Small intestine (tissue), 7 donors: ENCODE results near the gene SMOC1. TPM values are rescaled to one million over a fixed set of nuclear protein-coding genes. Genes with fewer than 3 reads are reported as not detected.

Experiments
- DNase-seq, 2 donors: peaks; one replicate each; pipeline versions ENCODE4 v3.0.0 to v3.0.0-alpha.2; 2013
- FAIRE-seq: peaks from 2 replicates; lab custom pipeline; 2012; peaks lifted over from hg19 to GRCh38; lab: Jason Lieb, UNC
- H3K27ac ChIP-seq, 3 donors: one replicate each; pipeline ENCODE4 v1.5.1; 2013; ENCODE audit warnings: low read length in 2 of 3, mild to moderate bottlenecking in 2 of 3, control low read depth in 1 of 3, inconsistent platforms in 1 of 3, low read depth in 1 of 3, moderate library complexity in 1 of 3
- H3K27me3 ChIP-seq, 3 donors: one replicate each; pipeline ENCODE4 v1.6.1; 2013; ENCODE audit warnings: low read length in 3 of 3, inconsistent platforms in 1 of 3; ENCODE audit not compliant: control insufficient read depth in 3 of 3, insufficient read depth in 3 of 3
- H3K36me3 ChIP-seq, 3 donors: one replicate each; pipeline ENCODE4 v1.6.1; 2013; ENCODE audit warnings: low read length in 3 of 3, inconsistent platforms in 1 of 3, low read depth in 1 of 3, mild to moderate bottlenecking in 1 of 3, moderate library complexity in 1 of 3; ENCODE audit not compliant: control insufficient read depth in 3 of 3, insufficient read depth in 2 of 3
- H3K4me1 ChIP-seq, 3 donors: one replicate each; pipeline ENCODE4 v1.6.1; 2013; ENCODE audit warnings: low read length in 2 of 3, inconsistent platforms in 1 of 3, low read depth in 1 of 3, mild to moderate bottlenecking in 1 of 3, moderate library complexity in 1 of 3; ENCODE audit not compliant: control insufficient read depth in 3 of 3, insufficient read depth in 2 of 3
- H3K4me3 ChIP-seq, 3 donors: one replicate each; pipeline ENCODE4 v1.5.1; 2013; ENCODE audit warnings: low read length in 3 of 3, control low read depth in 1 of 3, inconsistent platforms in 1 of 3, low read depth in 1 of 3, mild to moderate bottlenecking in 1 of 3, moderate library complexity in 1 of 3
- H3K9me3 ChIP-seq, 2 donors: one replicate each; pipeline ENCODE4 v1.6.1; 2013; ENCODE audit warnings: low read depth in 1 of 2, low read length in 1 of 2; ENCODE audit not compliant: control insufficient read depth in 2 of 2, insufficient read depth in 1 of 2
- WGBS, 3 donors: extraction: QIAGEN DNeasy Blood & Tissue Kit; methylation state at CpG; one replicate each; pipeline ENCODE4 v1.1.7; 2013; 5-methylcytosine and 5-hydroxymethylcytosine counted together
- polyA plus RNA-seq, 4 donors: library from polyadenylated mRNA; stranded (reverse) in 3 of 4; unstranded in 1 of 4; fragments of 200-250 nt in 3 of 4; fragments of 120-200 nt in 1 of 4; gene quantifications; one replicate each; pipeline versions ENCODE4 v1.2.1 to v1.2.3, GENCODE V29; 2013
- donor health status: healthy with polysubstance abuse.
- donor health status: control.
- donor health status: control.
- donor health status: Bipolar disorder and iron deficiency.
- donor health status: healthy.

SMOC1 gene
- polyA plus RNA-seq, 4 donors, result 0.94 to 3.5 (median 1.9) TPM; not detected in 1

DNA sequence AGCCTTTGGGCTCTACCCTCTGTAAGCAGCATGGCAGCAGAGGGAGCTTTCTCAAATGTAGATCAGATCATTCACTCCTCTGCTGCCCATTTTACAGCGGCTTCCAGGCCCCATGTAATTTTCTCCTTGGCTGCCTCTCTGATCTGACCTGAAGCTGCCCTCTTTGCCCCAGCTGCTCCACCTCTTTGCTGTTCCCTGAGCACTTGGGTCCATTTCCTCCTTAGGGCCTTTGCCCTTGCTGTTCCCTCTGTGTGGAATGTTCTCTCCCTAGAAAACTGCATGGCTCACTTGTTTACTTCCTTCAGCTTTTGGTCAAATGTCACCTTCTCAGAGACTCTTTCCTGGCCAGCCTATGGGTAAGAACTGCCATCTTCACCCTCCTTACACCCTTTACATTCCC, 37.2 kb downstream of the SMOC1 start:
- 76 to 93% (median 89%) methylated on average over 1 of the region's 1 CpG for WGBS, 3 donors
- no peaks in the 10 kb centered on the region for H3K36me3 ChIP-seq
- no peak overlapping the region for H3K27ac ChIP-seq
- H3K9me3 ChIP-seq, result no peaks in the 10 kb centered on the region
- no peak for DNase-seq
- no peak overlapping the region for H3K4me3 ChIP-seq
- FAIRE-seq, result no peak
- no peaks in the 10 kb centered on the region for H3K27me3 ChIP-seq
- H3K4me1 ChIP-seq, result no peaks in the 10 kb centered on the region

DNA sequence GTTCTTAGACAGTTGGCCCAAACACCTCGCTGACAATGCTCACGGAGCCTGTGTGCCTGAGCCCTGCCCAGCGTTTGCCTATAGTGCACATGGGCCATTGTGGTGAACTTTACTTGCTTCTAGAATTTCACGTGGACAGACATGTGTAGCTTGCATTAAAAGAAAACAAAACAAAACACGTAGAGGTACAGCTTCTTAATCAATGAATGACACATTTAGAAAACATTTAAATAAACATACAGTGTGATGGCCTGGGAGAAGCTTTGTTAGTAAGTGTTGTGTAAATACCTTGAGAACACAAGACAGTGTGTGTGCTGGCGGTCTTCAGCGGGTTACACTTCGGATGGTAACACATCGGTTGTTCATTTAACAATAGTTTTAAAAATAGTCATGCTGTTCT, 38.1 kb downstream of the SMOC1 start:
- H3K4me1 ChIP-seq, result no peaks in the 10 kb centered on the region
- H3K27me3 ChIP-seq, result no peaks in the 10 kb centered on the region
- H3K27ac ChIP-seq, result no peak overlapping the region
- H3K36me3 ChIP-seq, result no peaks in the 10 kb centered on the region
- FAIRE-seq (no peak), DNase-seq (no peak)
- no peaks in the 10 kb centered on the region for H3K9me3 ChIP-seq
- H3K4me3 ChIP-seq, result no peak overlapping the region
- WGBS, 3 donors, result 78 to 84% (median 79%) methylated on average over 9 of the region's 9 CpGs

DNA sequence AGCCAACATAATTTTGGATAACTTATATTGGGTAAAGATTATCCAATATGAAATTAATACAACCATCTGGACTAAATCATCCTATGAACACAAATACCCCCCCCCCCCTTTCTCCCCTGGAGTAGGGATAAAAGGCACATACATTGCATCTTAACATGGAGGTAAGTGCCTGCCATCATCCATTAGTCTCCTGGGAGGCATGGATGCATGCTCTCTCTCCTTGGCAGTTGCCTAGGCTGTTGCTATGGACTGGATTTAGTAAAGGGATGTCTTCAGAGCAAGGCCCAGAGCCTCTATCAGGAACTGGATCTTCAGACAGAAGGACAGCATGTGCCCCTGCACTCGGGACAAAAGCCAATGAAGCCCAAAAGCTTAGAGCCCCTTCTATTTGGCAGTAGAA, 40.6 kb downstream of the SMOC1 start:
- Histone ChIP-seq H3K27ac (no peak overlapping the region), H3K36me3 (no peaks in the 10 kb centered on the region), H3K9me3 (no peaks in the 10 kb centered on the region), H3K4me1 (no peaks in the 10 kb centered on the region), H3K27me3 (peaks cover 0 to 2% (median 0%) of the 10 kb centered on the region in 3 donors), H3K4me3 (no peak overlapping the region)
- FAIRE-seq (no peak), DNase-seq (no peak)
- 64 to 72% (median 71%) methylated on average over 1 of the region's 1 CpG for WGBS, 3 donors

GRCh38 chr14:69921052-69921451, 41.8 kb downstream of the SMOC1 start:
- Histone ChIP-seq H3K9me3 (no peaks in the 10 kb centered on the region), H3K4me3 (no peak overlapping the region), H3K36me3 (no peaks in the 10 kb centered on the region), H3K27ac (no peak overlapping the region), H3K27me3 (peaks cover 0 to 4% (median 0%) of the 10 kb centered on the region in 3 donors), H3K4me1 (no peaks in the 10 kb centered on the region)
- no peak for FAIRE-seq
- WGBS, 3 donors, result 92 to 95% (median 95%) methylated on average over 9 of the region's 9 CpGs
- DNase-seq, result no peak

DNA sequence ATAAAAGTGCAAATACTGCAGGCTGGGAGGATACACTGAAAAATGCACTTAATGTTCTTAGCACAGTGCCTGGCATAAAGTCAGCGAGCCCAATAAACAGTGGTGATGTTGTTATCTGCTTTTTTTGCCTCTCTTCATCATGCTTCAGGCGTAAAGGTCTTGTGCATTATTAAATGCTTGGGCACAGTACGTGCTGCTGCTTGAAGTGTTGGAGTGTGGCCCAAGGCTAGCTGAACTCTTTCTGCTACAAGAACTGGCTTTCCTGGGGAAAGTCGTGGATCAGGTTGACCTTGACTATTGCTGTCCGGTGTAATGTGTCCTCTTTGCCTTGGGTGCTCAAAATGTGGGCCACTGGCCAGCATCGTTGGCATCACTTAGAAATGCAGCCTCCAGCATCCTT, 43.0 kb downstream of the SMOC1 start:
- DNase-seq (no peak), FAIRE-seq (no peak)
- H3K27ac ChIP-seq, result no peak overlapping the region
- 66 to 84% (median 69%) methylated on average over 6 of the region's 6 CpGs for WGBS, 3 donors
- no peaks in the 10 kb centered on the region for H3K9me3 ChIP-seq
- H3K36me3 ChIP-seq, result no peaks in the 10 kb centered on the region
- H3K4me1 ChIP-seq, result no peaks in the 10 kb centered on the region
- no peak overlapping the region for H3K4me3 ChIP-seq
- peaks cover 0 to 4% (median 0%) of the 10 kb centered on the region in 3 donors for H3K27me3 ChIP-seq

DNA sequence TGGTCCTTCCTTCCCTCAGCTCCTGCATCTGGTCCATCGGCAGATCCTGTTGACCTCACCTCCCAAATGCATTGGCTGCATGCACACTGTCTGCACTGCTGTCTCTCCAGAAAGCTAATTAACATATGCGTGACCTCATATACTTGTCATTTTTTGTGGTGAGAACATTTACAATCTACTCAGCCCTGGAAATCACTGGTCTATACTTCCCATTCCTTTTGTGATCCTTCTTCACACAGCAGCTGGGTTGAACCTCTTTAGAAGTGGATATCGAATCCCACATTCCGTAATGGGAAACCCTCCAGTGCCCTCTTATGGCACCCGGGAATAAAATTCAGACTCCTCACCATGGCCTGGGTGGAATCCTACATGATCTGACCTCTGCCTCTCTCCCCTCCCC, 45.0 kb downstream of the SMOC1 start:
- DNase-seq (no peak), FAIRE-seq (no peak)
- Histone ChIP-seq H3K36me3 (no peaks in the 10 kb centered on the region), H3K4me3 (no peak overlapping the region), H3K27ac (no peak overlapping the region), H3K27me3 (peaks cover 0 to 10% (median 2%) of the 10 kb centered on the region in 3 donors), H3K9me3 (no peaks in the 10 kb centered on the region), H3K4me1 (no peaks in the 10 kb centered on the region)
- 68 to 76% (median 74%) methylated on average over 5 of the region's 5 CpGs for WGBS, 3 donors

- no peak overlapping the region for H3K4me3 ChIP-seq
- 59 to 71% (median 64%) methylated on average over 6 of the region's 6 CpGs for WGBS, 3 donors
- H3K4me1 ChIP-seq, result no peaks in the 10 kb centered on the region
- no peak for DNase-seq
- no peaks in the 10 kb centered on the region for H3K36me3 ChIP-seq
- H3K27me3 ChIP-seq, result peaks cover 0 to 13% (median 2%) of the 10 kb centered on the region in 3 donors
- H3K27ac ChIP-seq, result no peak overlapping the region
- no peak for FAIRE-seq
- no peaks in the 10 kb centered on the region for H3K9me3 ChIP-seq
These were observed 48.9 kb downstream of the SMOC1 start for GRCh38 chr14:69928111-69928523.

DNA sequence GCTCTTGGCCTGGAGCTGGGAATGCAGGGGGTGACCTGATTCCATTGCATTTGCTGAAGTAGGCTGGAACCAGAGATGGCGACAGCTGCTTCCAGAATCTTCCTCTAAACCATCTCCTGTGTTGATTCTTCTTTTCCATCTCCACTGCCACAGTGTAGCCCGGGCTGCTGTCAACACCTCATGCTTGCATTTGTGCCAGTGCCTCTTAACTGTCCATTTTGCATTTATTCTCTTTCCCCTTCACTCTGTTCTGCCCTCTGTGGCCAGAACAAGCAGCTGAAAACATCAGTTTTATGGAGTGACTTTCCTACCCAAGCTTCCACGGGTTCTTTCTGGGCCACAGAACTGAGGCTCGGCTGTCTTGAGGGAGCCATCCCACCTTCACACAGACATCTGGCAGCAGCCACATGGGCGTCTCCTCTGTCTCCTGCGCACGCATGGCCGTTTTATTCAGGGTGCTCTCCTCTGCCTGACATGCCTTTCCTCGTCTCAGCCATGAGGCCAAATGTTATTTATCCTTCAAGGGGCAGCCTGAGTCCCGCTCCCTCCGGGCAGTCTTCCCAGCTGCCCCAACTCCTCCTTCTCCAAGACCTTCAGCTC, 51.7 kb downstream of the SMOC1 start:
- no peaks in the 10 kb centered on the region for H3K4me1 ChIP-seq
- H3K4me3 ChIP-seq, result no peak overlapping the region
- DNase-seq (no peak), FAIRE-seq (no peak)
- WGBS, 3 donors, result 80 to 87% (median 84%) methylated on average over 11 of the region's 11 CpGs
- no peak overlapping the region for H3K27ac ChIP-seq
- H3K27me3 ChIP-seq, result peaks cover 0 to 9% (median 2%) of the 10 kb centered on the region in 3 donors
- no peaks in the 10 kb centered on the region for H3K36me3 ChIP-seq
- no peaks in the 10 kb centered on the region for H3K9me3 ChIP-seq

DNA sequence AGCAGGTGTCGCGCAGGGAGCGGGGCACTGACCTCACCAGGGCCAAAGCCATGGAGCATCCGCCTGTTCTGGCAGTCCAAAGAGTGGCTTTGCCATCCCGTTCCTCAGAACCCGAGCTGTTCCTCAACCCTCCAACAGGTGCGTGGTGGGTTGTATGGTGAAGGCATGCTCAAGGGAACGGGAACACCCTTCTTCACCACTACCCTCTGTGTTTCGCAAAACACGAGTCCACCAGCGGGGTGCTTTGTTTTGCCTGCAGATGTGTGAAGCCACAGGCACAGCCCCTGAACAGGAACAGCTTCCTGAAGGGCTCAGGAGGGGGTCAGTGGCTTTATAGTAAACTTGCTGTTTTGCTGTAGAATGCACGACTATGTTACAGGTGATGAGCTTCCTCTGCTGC, 52.7 kb downstream of the SMOC1 start:
- WGBS, 3 donors, result 60 to 71% (median 69%) methylated on average over 12 of the region's 12 CpGs
- Histone ChIP-seq H3K9me3 (no peaks in the 10 kb centered on the region), H3K4me3 (no peak overlapping the region), H3K36me3 (no peaks in the 10 kb centered on the region), H3K27ac (no peak overlapping the region), H3K4me1 (no peaks in the 10 kb centered on the region), H3K27me3 (peaks cover 0 to 14% (median 2%) of the 10 kb centered on the region in 3 donors)
- no peak for FAIRE-seq
- DNase-seq, result no peak
